Endodermal cell (in vitro differentiated cells): ENCODE measurements around the gene NPAS3. TPM values are rescaled to one million over a fixed set of nuclear protein-coding genes. Genes with fewer than 3 reads are reported as not detected.

ENCODE experiments used
- DNase-seq: peaks from one replicate; pipeline ENCODE4 v3.0.0-alpha.2; 2017
- H3K27ac ChIP-seq: 2 replicates; pipeline ENCODE4 v1.5.1; 2013; ENCODE audit warnings: mild to moderate bottlenecking, low read depth, low read length, moderate library complexity
- H3K27me3 ChIP-seq: 2 replicates; pipeline ENCODE4 v1.6.1; 2013; ENCODE audit warnings: mild to moderate bottlenecking, low read length, moderate library complexity; ENCODE audit not compliant: insufficient read depth, control insufficient read depth, poor library complexity, severe bottlenecking
- H3K36me3 ChIP-seq: 2 replicates; pipeline ENCODE4 v1.7.0; 2013; ENCODE audit warnings: mild to moderate bottlenecking, low read length, moderate library complexity; ENCODE audit not compliant: control insufficient read depth, insufficient read depth
- H3K4me1 ChIP-seq: one replicate; pipeline ENCODE4 v1.7.0; 2013; ENCODE audit warnings: low read length; ENCODE audit not compliant: control insufficient read depth, insufficient read depth
- H3K4me3 ChIP-seq: 2 replicates; pipeline ENCODE4 v1.5.1; 2013; ENCODE audit warnings: mild to moderate bottlenecking, low read length, moderate library complexity
- H3K9ac ChIP-seq: 2 replicates; pipeline ENCODE4 v1.6.1; 2013; ENCODE audit warnings: mild to moderate bottlenecking, low read length, moderate library complexity; ENCODE audit not compliant: poor library complexity, severe bottlenecking; ENCODE audit errors: extremely low read depth
- H3K9me3 ChIP-seq: 2 replicates; pipeline ENCODE4 v1.6.1; 2013; ENCODE audit warnings: mild to moderate bottlenecking, low read length, moderate library complexity; ENCODE audit not compliant: control insufficient read depth
- H3K27ac Mint-ChIP-seq: 2 replicates; pipeline ENCODE4 v1.8.0; 2020; ENCODE audit warnings: mixed read lengths
- H3K27me3 Mint-ChIP-seq: 2 replicates; pipeline ENCODE4 v1.8.0; 2021; ENCODE audit warnings: mild to moderate bottlenecking, mixed read lengths; ENCODE audit not compliant: insufficient read depth
- H3K36me3 Mint-ChIP-seq: 2 replicates; pipeline ENCODE4 v1.8.0; 2020; ENCODE audit warnings: low read depth, mixed read lengths
- H3K4me1 Mint-ChIP-seq: 2 replicates; pipeline ENCODE4 v1.8.0; 2020; ENCODE audit warnings: mixed read lengths
- H3K4me3 Mint-ChIP-seq: 2 replicates; pipeline ENCODE4 v1.8.0; 2020; ENCODE audit warnings: mild to moderate bottlenecking, moderate library complexity, mixed read lengths
- H3K9me3 Mint-ChIP-seq: 2 replicates; pipeline ENCODE4 v1.8.0; 2020; ENCODE audit warnings: mild to moderate bottlenecking, mixed read lengths
- CTCF ChIP-seq: fragments of 200-600 bp; sonication (generic); conservative IDR thresholded peaks from 2 replicates; pipeline ENCODE4 v1.5.0; 2021; ENCODE audit warnings: antibody characterized with exemption, mild to moderate bottlenecking
- WGBS, 2 experiments: methylation state at CpG; one replicate each; pipeline versions ENCODE4 v1.1.5 to v1.1.7; 2013; ENCODE audit warnings: missing lambda C conversion rate in 2 of 2, mixed read lengths in 1 of 2; ENCODE audit not compliant: insufficient coverage in 1 of 2, insufficient read length in 1 of 2; 5-methylcytosine and 5-hydroxymethylcytosine counted together
- total RNA-seq, 2 donors: library from RNA; stranded (reverse); fragmentation: NEBNext Ultra II Directional in 1 of 2; extraction: Animal tissue kit (Norgen Biotek cat#: 25700) in 1 of 2; gene quantifications; 2 replicates in 1 of 2; 3 replicates in 1 of 2; pipeline ENCODE4 v1.2.1, GENCODE V29; 2021

The NPAS3 gene
- total RNA-seq, 2 donors from 2014 or later: 1.4 to 1.6 TPM

- no peak overlapping the region for H3K4me3 Mint-ChIP-seq
- Histone ChIP-seq H3K9me3 (no peaks in the 10 kb centered on the region), H3K27me3 (no peaks in the 10 kb centered on the region), H3K27ac (peak overlapping the region; percentile 66), H3K9ac (no peak overlapping the region), H3K4me1 (no peaks in the 10 kb centered on the region), H3K36me3 (no peaks in the 10 kb centered on the region), H3K4me3 (no peak overlapping the region)
- H3K4me1 Mint-ChIP-seq: peaks cover 6% of the 10 kb centered on the region
- WGBS, 2 experiments: 76 to 94% methylated on average over 4 to 7 of the region's 7 CpGs
- peaks cover 2% of the 10 kb centered on the region for H3K36me3 Mint-ChIP-seq
- DNase-seq: no peak
- H3K9me3 Mint-ChIP-seq: peaks cover 16% of the 10 kb centered on the region
- H3K27me3 Mint-ChIP-seq: peaks cover 13% of the 10 kb centered on the region
- H3K27ac Mint-ChIP-seq: no peak overlapping the region
- TF ChIP-seq CTCF: no peak
Observed at GRCh38 chr14:33499687-33500086, 561.0 kb downstream of the NPAS3 start.

- H3K4me1 Mint-ChIP-seq: peaks cover 7% of the 10 kb centered on the region
- no peaks in the 10 kb centered on the region for H3K27me3 ChIP-seq
- no peaks in the 10 kb centered on the region for H3K36me3 Mint-ChIP-seq
- no peaks in the 10 kb centered on the region for H3K36me3 ChIP-seq
- H3K9ac ChIP-seq: no peak overlapping the region
- no peak overlapping the region for H3K4me3 ChIP-seq
- H3K27ac Mint-ChIP-seq: no peak overlapping the region
- no peaks in the 10 kb centered on the region for H3K9me3 ChIP-seq
- H3K9me3 Mint-ChIP-seq: no peaks in the 10 kb centered on the region
- no peak for DNase-seq
- H3K4me1 ChIP-seq: no peaks in the 10 kb centered on the region
- no peak overlapping the region for H3K27ac ChIP-seq
- 88 to 100% methylated on average over 2 to 5 of the region's 5 CpGs for WGBS, 2 experiments
- H3K27me3 Mint-ChIP-seq: peaks cover 2% of the 10 kb centered on the region
- no peak overlapping the region for H3K4me3 Mint-ChIP-seq
- TF ChIP-seq CTCF: no peak
Observed at GRCh38 chr14:33504246-33505099, 565.8 kb downstream of the NPAS3 start.

DNA sequence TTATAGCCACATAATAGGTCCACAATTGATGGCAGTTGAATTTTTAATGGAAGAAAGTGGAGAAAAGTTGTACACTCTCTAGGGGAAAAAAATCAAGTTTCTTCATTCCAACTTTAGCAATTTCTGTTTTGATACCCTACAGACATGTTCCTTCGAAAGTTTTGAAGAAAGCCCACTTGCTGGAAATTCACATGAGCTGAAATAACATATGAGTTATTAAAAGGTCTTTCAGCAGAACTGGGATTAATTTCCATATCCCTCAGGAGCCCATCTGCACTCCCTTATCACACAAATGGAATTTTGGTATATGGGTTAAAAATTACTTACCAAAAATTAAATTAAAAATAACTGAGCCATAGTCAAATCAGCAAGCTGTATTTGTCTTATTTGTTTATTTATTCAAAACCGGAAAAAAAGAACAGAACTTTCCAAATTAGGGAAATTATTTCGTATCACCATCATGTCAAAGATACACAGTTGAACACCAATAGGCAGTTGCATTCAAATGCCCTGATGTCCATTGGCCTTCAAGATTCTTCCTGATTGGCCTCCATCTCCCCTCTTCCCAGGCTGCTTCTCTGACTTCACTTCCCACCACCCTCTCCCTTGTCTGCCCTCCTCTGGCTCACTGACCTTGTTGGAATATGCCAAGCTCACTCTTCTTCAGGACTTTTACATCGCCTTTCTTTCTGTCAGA, 566.7 kb downstream of the NPAS3 start:
- Mint-ChIP-seq H3K9me3 (no peaks in the 10 kb centered on the region), H3K4me3 (no peak overlapping the region), H3K27ac (no peak overlapping the region), H3K4me1 (peaks cover 7% of the 10 kb centered on the region), H3K36me3 (no peaks in the 10 kb centered on the region), H3K27me3 (peaks cover 2% of the 10 kb centered on the region)
- Histone ChIP-seq H3K9ac (no peak overlapping the region), H3K4me1 (no peaks in the 10 kb centered on the region), H3K36me3 (no peaks in the 10 kb centered on the region), H3K9me3 (no peaks in the 10 kb centered on the region), H3K4me3 (no peak overlapping the region), H3K27ac (no peak overlapping the region), H3K27me3 (no peaks in the 10 kb centered on the region)
- no peak for TF ChIP-seq CTCF
- DNase-seq: no peak
- 90 to 100% methylated on average over 2 to 4 of the region's 4 CpGs for WGBS, 2 experiments
